ENCODE measurements around the gene GNB3. TPM values are rescaled to one million over a fixed set of nuclear protein-coding genes. Genes with fewer than 3 reads are reported as not detected.
"Not testable (repeated sequence)": the region's sequence is repeated elsewhere in the genome, so short reads cannot be mapped to it uniquely, and the experiment has no call there.

GNB3 gene
- total RNA-seq, 1 experiment from 2014 or later, result 3.9 TPM

- H3K4me3 Mint-ChIP-seq (ENCODE audit: unreplicated experiment), result no peak overlapping the region
- BruUV-seq (replicated peaks), result no TSS peak
- ChIA-PET POLR2A (interaction anchor here (0.6 kb wide), 2 partner anchors 42 to 486 kb away, joined by 3 read pairs; no protein-coding TSS in a partner anchor), CTCF (interaction anchor here (0.5 kb wide), 1 partner anchor 79 kb away, joined by 3 read pairs; no protein-coding TSS in a partner anchor)
- no peak for TF ChIP-seq CTCF (IDR thresholded peaks at IDR 0.05; ENCODE audit: insufficient read depth in 1 of 2, low read depth in 1 of 2, low read length in 1 of 2, severe bottlenecking in 1 of 2, unreplicated experiment in 1 of 2)
- Histone ChIP-seq H3K36me3 (ENCODE audit: control insufficient read depth, insufficient read depth, low read length) (peaks cover 6% of the 10 kb centered on the region; the same call in 1 of the 2 replicates), H3K4me3 (ENCODE audit: low read depth, low read length) (no peak overlapping the region), H3K9me3 (no peaks in the 10 kb centered on the region), H3K27me3 (replicated peaks; ENCODE audit: control insufficient read depth, insufficient read depth, low read length) (no peaks in the 10 kb centered on the region), H3K4me1 (peaks cover 51% of the 10 kb centered on the region)
- no peaks in the 10 kb centered on the region for H3K27me3 Mint-ChIP-seq (ENCODE audit: insufficient read depth, unreplicated experiment)
- peaks cover 65% of the 10 kb centered on the region for H3K36me3 Mint-ChIP-seq (ENCODE audit: insufficient read depth, unreplicated experiment)
- no peaks in the 10 kb centered on the region for H3K9me3 Mint-ChIP-seq (ENCODE audit: unreplicated experiment)
- no peak for DNase-seq
- intact Hi-C loops (cut with micrococcal nuclease; ENCODE audit: unreplicated experiment), result no loop called here
- peaks cover 21% of the 10 kb centered on the region for H3K4me1 Mint-ChIP-seq (ENCODE audit: low read depth, unreplicated experiment)
- H3K27ac Mint-ChIP-seq (ENCODE audit: unreplicated experiment), result peak overlapping the region; percentile 98
These were observed 42.5 kb downstream of the GNB3 start for GRCh38 chr12:6883252-6883651.

- ChIA-PET POLR2A (interaction anchor here (0.6 kb wide), 1 partner anchor 41 kb away, joined by 3 read pairs; no protein-coding TSS in a partner anchor), CTCF (no interaction called here)
- no peaks in the 10 kb centered on the region for H3K27me3 ChIP-seq (replicated peaks; ENCODE audit: control insufficient read depth, insufficient read depth, low read length)
- no TSS peak for BruUV-seq (replicated peaks)
- TF ChIP-seq CTCF (IDR thresholded peaks at IDR 0.05; ENCODE audit: insufficient read depth in 1 of 2, low read depth in 1 of 2, low read length in 1 of 2, severe bottlenecking in 1 of 2, unreplicated experiment in 1 of 2), result no peak
- Mint-ChIP-seq H3K27ac (ENCODE audit: unreplicated experiment) (peak overlapping the region; percentile 98), H3K4me1 (ENCODE audit: low read depth, unreplicated experiment) (peaks cover 21% of the 10 kb centered on the region), H3K9me3 (ENCODE audit: unreplicated experiment) (no peaks in the 10 kb centered on the region), H3K27me3 (ENCODE audit: insufficient read depth, unreplicated experiment) (no peaks in the 10 kb centered on the region), H3K4me3 (ENCODE audit: unreplicated experiment) (no peak overlapping the region), H3K36me3 (ENCODE audit: insufficient read depth, unreplicated experiment) (peaks cover 68% of the 10 kb centered on the region)
- peaks cover 55% of the 10 kb centered on the region for H3K4me1 ChIP-seq
- H3K36me3 ChIP-seq (ENCODE audit: control insufficient read depth, insufficient read depth, low read length), result peaks cover 6% of the 10 kb centered on the region; the same call in 1 of the 2 replicates
- no peak overlapping the region for H3K4me3 ChIP-seq (ENCODE audit: low read depth, low read length)
- H3K9me3 ChIP-seq, result no peaks in the 10 kb centered on the region
- intact Hi-C loops (cut with micrococcal nuclease; ENCODE audit: unreplicated experiment), result no loop called here
- DNase-seq, result no peak
These were observed 43.0 kb downstream of the GNB3 start for GRCh38 chr12:6883683-6884082.

- Histone ChIP-seq H3K9me3 (no peaks in the 10 kb centered on the region), H3K4me1 (peaks cover 53% of the 10 kb centered on the region), H3K36me3 (ENCODE audit: control insufficient read depth, insufficient read depth, low read length) (peaks cover 6% of the 10 kb centered on the region; the same call in 1 of the 2 replicates), H3K27me3 (replicated peaks; ENCODE audit: control insufficient read depth, insufficient read depth, low read length) (no peaks in the 10 kb centered on the region), H3K4me3 (ENCODE audit: low read depth, low read length) (no peak overlapping the region)
- BruUV-seq (replicated peaks), result no TSS peak
- no peaks in the 10 kb centered on the region for H3K9me3 Mint-ChIP-seq (ENCODE audit: unreplicated experiment)
- peaks cover 68% of the 10 kb centered on the region for H3K36me3 Mint-ChIP-seq (ENCODE audit: insufficient read depth, unreplicated experiment)
- intact Hi-C loops (cut with micrococcal nuclease; ENCODE audit: unreplicated experiment), result no loop called here
- H3K27ac Mint-ChIP-seq (ENCODE audit: unreplicated experiment), result peak overlapping the region; percentile 98
- DNase-seq, result no peak
- H3K4me1 Mint-ChIP-seq (ENCODE audit: low read depth, unreplicated experiment), result peaks cover 21% of the 10 kb centered on the region
- peak overlapping the region; percentile 0 for H3K4me3 Mint-ChIP-seq (ENCODE audit: unreplicated experiment)
- no peaks in the 10 kb centered on the region for H3K27me3 Mint-ChIP-seq (ENCODE audit: insufficient read depth, unreplicated experiment)
- no peak for TF ChIP-seq CTCF (IDR thresholded peaks at IDR 0.05; ENCODE audit: insufficient read depth in 1 of 2, low read depth in 1 of 2, low read length in 1 of 2, severe bottlenecking in 1 of 2, unreplicated experiment in 1 of 2)
- CTCF ChIA-PET, result interaction anchor here (0.7 to 0.9 kb wide), 2 partner anchors 15 to 95 kb away, joined by 4 to 5 read pairs; no protein-coding TSS in a partner anchor
- POLR2A ChIA-PET, result interaction anchor here (1.0 to 1.2 kb wide), 2 partner anchors 11 to 59 kb away, joined by 5 read pairs; partner anchors contain the start of genes C12orf57, RNU7-1 and SPSB2
These were observed 43.8 kb downstream of the GNB3 start for GRCh38 chr12:6884539-6884938.

GRCh38 chr12:6886206-6886999 lies 45.7 kb downstream of the GNB3 start:
- H3K27ac Mint-ChIP-seq (ENCODE audit: unreplicated experiment), result peak overlapping the region; percentile 98
- H3K4me1 Mint-ChIP-seq (ENCODE audit: low read depth, unreplicated experiment), result peaks cover 21% of the 10 kb centered on the region
- not testable (repeated sequence) for H3K4me3 ChIP-seq (ENCODE audit: low read depth, low read length); H3K27me3 ChIP-seq (replicated peaks; ENCODE audit: control insufficient read depth, insufficient read depth, low read length); H3K36me3 ChIP-seq (ENCODE audit: control insufficient read depth, insufficient read depth, low read length); H3K9me3 Mint-ChIP-seq (ENCODE audit: unreplicated experiment); H3K9me3 ChIP-seq; H3K27me3 Mint-ChIP-seq (ENCODE audit: insufficient read depth, unreplicated experiment)
- CTCF ChIA-PET, result interaction anchor here (0.6 to 2.9 kb wide), 4 partner anchors 14 to 120 kb away, joined by 3 to 12 read pairs (median 3); partner anchors contain the start of gene SPSB2
- POLR2A ChIA-PET, result interaction anchor here (0.6 to 1.9 kb wide), 3 partner anchors 14 to 781 kb away, joined by 3 to 12 read pairs (median 4); partner anchors contain the start of gene SPSB2
- H3K4me1 ChIP-seq, result peaks cover 47% of the 10 kb centered on the region
- intact Hi-C loops (cut with micrococcal nuclease; ENCODE audit: unreplicated experiment), result loop anchor here (1.0 kb wide), 1 partner anchor 13 kb away; the partner anchor contains the start of gene SPSB2
- DNase-seq, result peak; percentile 88 to 94
- H3K4me3 Mint-ChIP-seq (ENCODE audit: unreplicated experiment), result peak overlapping the region; percentile 74
- TSS peak; percentile 9 for BruUV-seq (replicated peaks)
- peaks cover 83% of the 10 kb centered on the region for H3K36me3 Mint-ChIP-seq (ENCODE audit: insufficient read depth, unreplicated experiment)

Data from Caco-2 (cell line).